Mesenchymal stem cell (in vitro differentiated cells and primary cell): Measurements from ENCODE around the gene SCARB1.

Experiments used
- DNase-seq: peaks from one replicate; pipeline ENCODE4 v3.0.0-alpha.2; 2013
- H2AFZ ChIP-seq: one replicate; pipeline ENCODE4 v1.6.1; 2013; ENCODE audit warnings: low read depth, mild to moderate bottlenecking, control low read depth, inconsistent platforms, low read length, moderate library complexity
- H2AK5ac ChIP-seq: 2 replicates; pipeline ENCODE4 v1.6.1; 2013; ENCODE audit warnings: low read length, moderate library complexity, mild to moderate bottlenecking, inconsistent platforms; ENCODE audit not compliant: severe bottlenecking
- H2BK120ac ChIP-seq: one replicate; pipeline ENCODE4 v1.6.1; 2013; ENCODE audit warnings: low read depth, mild to moderate bottlenecking, inconsistent platforms, low read length, moderate library complexity
- H2BK12ac ChIP-seq, 2 experiments: one replicate each; pipeline ENCODE4 v1.6.1; 2013; ENCODE audit warnings: inconsistent platforms in 2 of 2, low read length in 2 of 2, mild to moderate bottlenecking in 2 of 2, moderate library complexity in 2 of 2, control low read depth in 1 of 2
- H2BK15ac ChIP-seq: one replicate; pipeline ENCODE4 v1.6.1; 2013; ENCODE audit warnings: mild to moderate bottlenecking, low read depth, inconsistent platforms; ENCODE audit not compliant: poor library complexity, severe bottlenecking
- H2BK5ac ChIP-seq: 2 replicates; pipeline ENCODE4 v1.6.1; 2013; ENCODE audit warnings: low read depth, mild to moderate bottlenecking, low read length, control low read depth, inconsistent platforms; ENCODE audit not compliant: poor library complexity, severe bottlenecking
- H3K14ac ChIP-seq, 2 experiments: one replicate each; pipeline ENCODE4 v1.6.1; 2013; ENCODE audit warnings: inconsistent platforms in 2 of 2, low read length in 2 of 2, control low read depth in 1 of 2, mild to moderate bottlenecking in 1 of 2, moderate library complexity in 1 of 2
- H3K18ac ChIP-seq, 2 experiments: one replicate each; pipeline ENCODE4 v1.6.1; 2013; ENCODE audit warnings: inconsistent platforms in 2 of 2, low read length in 2 of 2, control low read depth in 1 of 2, low read depth in 1 of 2, mild to moderate bottlenecking in 1 of 2
- H3K23ac ChIP-seq, 2 experiments: one replicate each; pipeline ENCODE4 v1.6.1; 2013; ENCODE audit warnings: inconsistent platforms in 2 of 2, low read length in 2 of 2, mild to moderate bottlenecking in 2 of 2, moderate library complexity in 2 of 2, control low read depth in 1 of 2
- H3K27ac ChIP-seq: 2 replicates; pipeline ENCODE4 v1.5.1; 2013; ENCODE audit warnings: mild to moderate bottlenecking, moderate library complexity, low read length, control low read depth, inconsistent platforms; ENCODE audit not compliant: poor library complexity, severe bottlenecking
- H3K27me3 ChIP-seq, 2 experiments: 2 replicates each; pipeline versions ENCODE4 v1.6.1 to v1.7.0; 2013; ENCODE audit warnings: low read length in 2 of 2, mild to moderate bottlenecking in 2 of 2, moderate library complexity in 2 of 2, control low read depth in 1 of 2, inconsistent platforms in 1 of 2; ENCODE audit not compliant: control insufficient read depth in 1 of 2, insufficient read depth in 1 of 2
- H3K36me3 ChIP-seq, 2 experiments: 2 replicates each; pipeline versions ENCODE4 v1.6.1 to v1.7.0; 2013; ENCODE audit warnings: low read length in 2 of 2, control low read depth in 1 of 2, inconsistent platforms in 1 of 2, low read depth in 1 of 2, mild to moderate bottlenecking in 1 of 2; ENCODE audit not compliant: insufficient read depth in 2 of 2, control insufficient read depth in 1 of 2
- H3K4ac ChIP-seq, 2 experiments: one replicate each; pipeline ENCODE4 v1.6.1; 2013; ENCODE audit warnings: inconsistent platforms in 2 of 2, low read length in 2 of 2, mild to moderate bottlenecking in 2 of 2, moderate library complexity in 2 of 2, control low read depth in 1 of 2, low read depth in 1 of 2
- H3K4me1 ChIP-seq: 2 replicates; pipeline ENCODE4 v1.6.1; 2013; ENCODE audit warnings: low read depth, low read length, control low read depth; ENCODE audit not compliant: control insufficient read depth, insufficient read depth
- H3K4me2 ChIP-seq: 2 replicates; pipeline ENCODE4 v1.6.1; 2013; ENCODE audit warnings: low read length, mild to moderate bottlenecking, inconsistent platforms; ENCODE audit not compliant: poor library complexity, severe bottlenecking
- H3K4me3 ChIP-seq, 2 experiments: 2 replicates each; pipeline versions ENCODE4 v1.5.1 to v1.7.0; 2013; ENCODE audit warnings: low read length in 2 of 2, mild to moderate bottlenecking in 2 of 2, control low read depth in 1 of 2, low read depth in 1 of 2; ENCODE audit not compliant: insufficient read depth in 1 of 2
- H3K79me1 ChIP-seq: replicated peaks from 2 replicates; pipeline ENCODE4 v1.6.1; 2013; ENCODE audit warnings: mild to moderate bottlenecking, control low read depth, low read length, inconsistent platforms; ENCODE audit not compliant: poor library complexity, severe bottlenecking
- H3K9ac ChIP-seq: 2 replicates; pipeline ENCODE4 v1.7.0; 2013; ENCODE audit warnings: mild to moderate bottlenecking, low read length, moderate library complexity
- H3K9me3 ChIP-seq: 2 replicates; pipeline ENCODE4 v1.7.0; 2013; ENCODE audit warnings: mild to moderate bottlenecking, low read length; ENCODE audit not compliant: control insufficient read depth
- H4K8ac ChIP-seq: one replicate; pipeline ENCODE4 v1.6.1; 2013; ENCODE audit warnings: inconsistent platforms, mild to moderate bottlenecking, low read length, moderate library complexity
- H4K91ac ChIP-seq: one replicate; pipeline ENCODE4 v1.6.1; 2013; ENCODE audit warnings: mild to moderate bottlenecking, low read length, inconsistent platforms
- WGBS: methylation state at CpG from one replicate; pipeline ENCODE4 v1.1.7; 2013; ENCODE audit warnings: mixed read lengths; 5-methylcytosine and 5-hydroxymethylcytosine counted together

Gene SCARB1

GRCh38 chr12:124868252-124869058, 4.8 kb upstream of the SCARB1 start:
- Histone ChIP-seq H2BK15ac (no peak overlapping the region), H3K23ac (no peak overlapping the region), H3K27me3 (peaks cover 0 to 3% of the 10 kb centered on the region in 2 experiments), H2BK5ac (no peak overlapping the region), H3K4me3 (no peak overlapping the region), H2AK5ac (no peak overlapping the region), H4K8ac (no peak overlapping the region), H2AFZ (no peak overlapping the region), H4K91ac (no peak overlapping the region), H2BK12ac (peak overlapping the region in 1 of 2 experiments; percentile 75), H3K14ac (no peak overlapping the region), H3K9ac (no peak overlapping the region), H3K27ac (no peak overlapping the region), H3K36me3 (no peaks in the 10 kb centered on the region), H3K4me1 (peaks cover 8% of the 10 kb centered on the region), H3K4me2 (no peak overlapping the region), H3K4ac (no peak overlapping the region), H2BK120ac (no peak overlapping the region), H3K18ac (no peak overlapping the region), H3K9me3 (no peaks in the 10 kb centered on the region), H3K79me1 (peaks cover 1% of the 10 kb centered on the region)
- DNase-seq: no peak
- 86% methylated on average over 10 of the region's 11 CpGs for WGBS

- H2AFZ ChIP-seq: no peak overlapping the region
- H2AK5ac ChIP-seq: no peak overlapping the region
- no peak overlapping the region for H2BK15ac ChIP-seq
- H3K4me3 ChIP-seq: no peak overlapping the region
- no peaks in the 10 kb centered on the region for H3K9me3 ChIP-seq
- H3K4me1 ChIP-seq: peaks cover 17% of the 10 kb centered on the region
- H3K23ac ChIP-seq: no peak overlapping the region
- no peak overlapping the region for H3K27ac ChIP-seq
- no peaks in the 10 kb centered on the region for H3K36me3 ChIP-seq
- WGBS: 53% methylated on average over 4 of the region's 6 CpGs
- H4K8ac ChIP-seq: no peak overlapping the region
- no peak overlapping the region for H2BK5ac ChIP-seq
- no peak overlapping the region for H3K18ac ChIP-seq
- peaks cover 3% of the 10 kb centered on the region for H3K79me1 ChIP-seq
- H2BK12ac ChIP-seq: no peak overlapping the region
- H3K4me2 ChIP-seq: no peak overlapping the region
- H3K9ac ChIP-seq: no peak overlapping the region
- H3K4ac ChIP-seq: no peak overlapping the region
- H4K91ac ChIP-seq: no peak overlapping the region
- no peak overlapping the region for H3K14ac ChIP-seq
- DNase-seq: peak; percentile 68
- no peak overlapping the region for H2BK120ac ChIP-seq
- peaks cover 0 to 3% of the 10 kb centered on the region in 2 experiments for H3K27me3 ChIP-seq
Measured at GRCh38 chr12:124867401-124867930, 3.8 kb upstream of the SCARB1 start.

GRCh38 chr12:124866883-124867400, 3.3 kb upstream of the SCARB1 start:
- peaks cover 17% of the 10 kb centered on the region for H3K4me1 ChIP-seq
- no peak overlapping the region for H3K18ac ChIP-seq
- H3K27me3 ChIP-seq: peaks cover 0 to 3% of the 10 kb centered on the region in 2 experiments
- H2AFZ ChIP-seq: no peak overlapping the region
- H4K8ac ChIP-seq: no peak overlapping the region
- peaks cover 3% of the 10 kb centered on the region for H3K79me1 ChIP-seq
- no peak overlapping the region for H2BK12ac ChIP-seq
- H3K9me3 ChIP-seq: no peaks in the 10 kb centered on the region
- DNase-seq: no peak
- H3K4me3 ChIP-seq: no peak overlapping the region
- H2BK5ac ChIP-seq: no peak overlapping the region
- H2AK5ac ChIP-seq: no peak overlapping the region
- H3K27ac ChIP-seq: no peak overlapping the region
- no peak overlapping the region for H3K23ac ChIP-seq
- no peak overlapping the region for H3K14ac ChIP-seq
- WGBS: 93% methylated on average over 8 of the region's 9 CpGs
- no peak overlapping the region for H3K4ac ChIP-seq
- no peak overlapping the region for H3K9ac ChIP-seq
- no peak overlapping the region for H3K4me2 ChIP-seq
- no peak overlapping the region for H2BK120ac ChIP-seq
- H3K36me3 ChIP-seq: no peaks in the 10 kb centered on the region
- H4K91ac ChIP-seq: no peak overlapping the region
- H2BK15ac ChIP-seq: no peak overlapping the region

GRCh38 chr12:124866195-124866882, 2.7 kb upstream of the SCARB1 start:
- DNase-seq: no peak
- H2BK5ac ChIP-seq: no peak overlapping the region
- H3K9ac ChIP-seq: no peak overlapping the region
- H3K27ac ChIP-seq: no peak overlapping the region
- WGBS: 97% methylated on average over 10 of the region's 10 CpGs
- H3K9me3 ChIP-seq: no peaks in the 10 kb centered on the region
- H3K4me1 ChIP-seq: peaks cover 17% of the 10 kb centered on the region
- peaks cover 0 to 3% of the 10 kb centered on the region in 2 experiments for H3K27me3 ChIP-seq
- H2AK5ac ChIP-seq: no peak overlapping the region
- no peak overlapping the region for H2BK120ac ChIP-seq
- H3K23ac ChIP-seq: no peak overlapping the region
- no peak overlapping the region for H2BK15ac ChIP-seq
- H3K18ac ChIP-seq: no peak overlapping the region
- no peaks in the 10 kb centered on the region for H3K36me3 ChIP-seq
- no peak overlapping the region for H4K91ac ChIP-seq
- H2AFZ ChIP-seq: no peak overlapping the region
- no peak overlapping the region for H3K4me3 ChIP-seq
- no peak overlapping the region for H3K4ac ChIP-seq
- no peak overlapping the region for H2BK12ac ChIP-seq
- no peak overlapping the region for H3K14ac ChIP-seq
- no peak overlapping the region for H4K8ac ChIP-seq
- H3K79me1 ChIP-seq: peaks cover 3% of the 10 kb centered on the region
- H3K4me2 ChIP-seq: no peak overlapping the region
